ENCODE data around the gene TPRN. TPM values are rescaled to one million over a fixed set of nuclear protein-coding genes. Genes with fewer than 3 reads are reported as not detected.
A peak's percentile ranks its signal among the peaks of the same experiment; 100 is the strongest.

TPRN gene
- total and polyA plus RNA-seq, 9 donors, result 4.6 to 14.6 (median 10.2) TPM

DNA sequence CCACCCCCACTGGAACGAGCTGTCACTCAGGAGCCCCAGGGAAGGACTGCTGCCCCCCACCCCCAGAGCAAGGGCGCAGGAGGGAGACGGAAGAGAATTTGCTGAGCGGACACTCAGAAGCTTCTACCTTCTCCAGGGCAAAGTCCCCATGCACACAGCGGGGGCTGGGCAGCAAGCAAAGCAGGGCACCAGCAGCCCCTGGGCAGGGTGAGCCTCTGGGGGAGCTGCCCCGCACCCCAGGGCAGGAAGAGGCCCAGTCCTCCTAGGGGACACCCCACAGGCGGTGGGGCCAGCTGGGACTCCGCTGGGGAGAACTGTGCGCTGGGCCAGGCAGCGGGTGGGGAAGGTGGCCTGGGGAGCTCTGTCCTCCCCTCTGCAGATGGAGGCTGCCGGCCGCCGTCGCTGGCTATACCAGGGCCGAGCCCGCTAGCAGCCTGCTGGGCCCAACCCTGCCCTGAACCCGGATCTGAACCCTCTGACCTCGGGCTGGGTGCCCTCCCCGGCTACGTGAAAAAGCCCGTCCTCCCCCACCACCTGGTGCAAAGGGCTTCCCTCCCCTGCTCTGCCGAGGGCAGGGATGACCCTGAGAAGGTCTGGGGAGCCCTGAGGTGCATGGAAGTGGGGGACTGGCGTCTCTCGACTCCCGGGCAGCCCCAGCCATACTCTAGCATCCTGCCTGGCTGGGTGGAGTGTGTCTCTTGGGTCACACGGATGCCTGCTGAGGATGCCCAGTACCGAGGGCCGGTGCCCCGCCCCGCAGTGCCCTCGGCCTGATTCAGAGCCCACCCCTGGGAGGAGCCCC, 29.6 kb upstream of the TPRN start:
- Histone ChIP-seq H3K36me3 (ENCODE audit: control insufficient read depth, insufficient read depth, low read length) (no peaks in the 10 kb centered on the region), H3K4me3 (ENCODE audit: low read length) (no peak overlapping the region), H3K9me3 (replicated peaks; ENCODE audit: control insufficient read depth, low read depth, low read length) (no peaks in the 10 kb centered on the region), H3K27me3 (ENCODE audit: control insufficient read depth, insufficient read depth, low read length) (peaks cover 33% of the 10 kb centered on the region), H3K27ac (ENCODE audit: low read length) (no peak overlapping the region), H3K4me1 (ENCODE audit: control insufficient read depth, insufficient read depth, low read length) (peaks cover 28% of the 10 kb centered on the region)
- DNase-seq, result no peak
- 61% methylated on average over 19 of the region's 31 CpGs for WGBS (ENCODE audit: insufficient coverage)

DNA sequence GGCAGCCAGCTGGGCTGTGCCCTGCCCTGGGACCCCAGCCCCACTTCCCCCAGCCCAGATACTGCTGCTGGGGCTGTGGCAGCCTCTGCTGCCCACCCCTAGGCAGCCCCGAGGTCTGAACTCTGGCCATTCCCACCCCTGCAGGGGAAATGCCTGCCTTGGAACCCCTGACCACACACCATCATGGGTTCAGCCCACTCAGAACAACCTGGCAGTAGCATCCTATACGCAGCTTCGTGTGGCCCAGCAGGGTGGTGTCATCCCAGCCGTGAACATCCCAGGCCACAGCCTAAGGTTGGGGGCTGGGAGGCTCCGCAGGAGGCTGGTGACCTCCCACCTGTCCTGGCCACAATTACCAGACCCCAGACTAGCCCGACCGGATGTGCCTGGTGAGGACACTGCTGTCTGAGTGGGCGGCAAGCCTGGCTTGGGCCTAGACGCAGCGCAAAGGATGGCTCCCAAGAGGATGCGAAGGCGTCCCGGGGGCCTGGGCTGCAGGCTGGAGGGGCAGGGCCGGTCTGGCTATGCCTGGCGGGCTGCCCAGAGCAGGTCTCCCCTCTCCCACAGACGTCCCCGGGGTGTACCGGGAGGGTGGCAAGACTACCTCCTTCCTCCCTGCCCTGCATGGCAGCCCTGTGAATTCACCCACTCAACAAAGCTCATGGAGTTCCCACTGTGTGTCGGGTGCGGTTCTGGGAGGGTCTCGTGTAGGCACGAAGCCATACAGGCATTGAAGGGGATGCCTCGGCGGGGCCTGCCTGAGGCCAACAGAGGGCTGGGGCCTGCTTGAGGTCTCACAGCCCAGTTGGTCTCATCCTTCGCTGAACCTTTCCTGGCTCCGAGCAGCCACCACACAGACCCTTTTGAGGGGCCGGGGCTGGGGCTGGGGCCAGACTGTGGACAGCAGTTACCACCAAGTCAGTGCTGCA, 28.7 kb upstream of the TPRN start:
- no peak for DNase-seq
- H3K4me3 ChIP-seq (ENCODE audit: low read length), result no peak overlapping the region
- H3K27ac ChIP-seq (ENCODE audit: low read length), result no peak overlapping the region
- 64% methylated on average over 22 of the region's 27 CpGs for WGBS (ENCODE audit: insufficient coverage)
- no peaks in the 10 kb centered on the region for H3K9me3 ChIP-seq (replicated peaks; ENCODE audit: control insufficient read depth, low read depth, low read length)
- peaks cover 26% of the 10 kb centered on the region for H3K4me1 ChIP-seq (ENCODE audit: control insufficient read depth, insufficient read depth, low read length)
- H3K36me3 ChIP-seq (ENCODE audit: control insufficient read depth, insufficient read depth, low read length), result no peaks in the 10 kb centered on the region
- H3K27me3 ChIP-seq (ENCODE audit: control insufficient read depth, insufficient read depth, low read length), result peaks cover 28% of the 10 kb centered on the region

DNA sequence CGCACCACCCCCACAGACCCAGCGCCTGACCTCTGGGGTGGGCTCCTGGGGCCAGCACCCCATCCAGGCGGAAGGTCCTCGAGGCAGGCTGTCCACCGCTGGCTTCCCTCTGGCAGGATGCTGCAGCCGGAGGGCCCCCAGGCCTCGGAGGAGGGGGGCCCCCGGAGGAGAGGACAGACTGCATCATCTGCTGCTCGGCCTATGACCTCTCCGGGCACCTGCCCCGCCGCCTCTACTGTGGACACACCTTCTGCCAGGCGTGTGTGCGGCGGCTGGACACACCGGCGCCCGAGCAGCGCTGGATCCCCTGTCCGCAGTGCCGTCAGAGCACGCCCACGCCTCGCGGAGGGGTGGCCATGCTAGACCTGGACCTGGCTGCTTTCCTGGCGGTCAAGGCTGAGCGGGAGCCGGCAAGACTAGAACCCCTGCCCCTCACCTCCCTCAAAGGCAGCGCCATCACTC, 28.0 kb upstream of the TPRN start:
- WGBS (ENCODE audit: insufficient coverage), result 70% methylated on average over 29 of the region's 29 CpGs

DNA sequence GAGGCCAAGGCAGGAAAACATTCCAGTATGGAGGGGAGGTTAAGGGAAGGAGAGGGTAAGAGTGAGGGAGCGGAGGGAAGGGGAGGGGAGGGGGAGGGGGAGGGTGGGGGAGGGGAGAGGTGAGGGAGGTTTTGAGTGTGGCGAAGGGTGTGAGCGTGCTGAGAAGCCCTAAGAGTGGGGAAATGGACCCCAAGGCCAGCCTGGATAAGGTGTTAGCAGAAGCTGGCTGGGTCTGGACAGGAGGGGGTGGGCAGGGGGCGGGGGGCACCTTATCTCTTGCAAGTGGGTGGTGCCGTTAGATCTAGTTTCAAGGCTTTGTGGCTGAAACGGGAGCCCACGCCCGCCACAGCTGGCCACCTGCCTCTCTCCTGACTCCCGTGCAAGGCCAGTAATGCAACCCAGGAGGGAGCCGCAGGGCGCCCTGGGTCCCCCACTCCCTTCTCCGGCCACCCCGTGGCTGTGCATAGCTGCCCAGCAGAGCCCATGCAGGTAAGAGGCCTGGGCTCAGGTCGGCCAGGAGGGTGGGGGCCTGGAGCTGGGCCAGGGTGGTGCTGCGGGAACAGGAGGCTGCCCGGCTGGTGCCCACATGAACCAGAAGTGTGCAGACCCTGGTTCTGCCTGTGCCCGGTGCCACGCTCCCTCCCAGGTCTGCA, 27.4 kb upstream of the TPRN start:
- Histone ChIP-seq H3K4me1 (ENCODE audit: control insufficient read depth, insufficient read depth, low read length) (peaks cover 31% of the 10 kb centered on the region), H3K4me3 (ENCODE audit: low read length) (no peak overlapping the region), H3K27ac (ENCODE audit: low read length) (no peak overlapping the region), H3K36me3 (ENCODE audit: control insufficient read depth, insufficient read depth, low read length) (no peaks in the 10 kb centered on the region), H3K27me3 (ENCODE audit: control insufficient read depth, insufficient read depth, low read length) (peaks cover 23% of the 10 kb centered on the region), H3K9me3 (replicated peaks; ENCODE audit: control insufficient read depth, low read depth, low read length) (no peaks in the 10 kb centered on the region)
- DNase-seq, result no peak
- WGBS (ENCODE audit: insufficient coverage), result 45% methylated on average over 14 of the region's 18 CpGs

More for the DNA sequence above, 28.0 kb upstream of the TPRN start:
- Histone ChIP-seq H3K4me1 (ENCODE audit: control insufficient read depth, insufficient read depth, low read length) (peaks cover 29% of the 10 kb centered on the region), H3K9me3 (replicated peaks; ENCODE audit: control insufficient read depth, low read depth, low read length) (no peaks in the 10 kb centered on the region), H3K4me3 (ENCODE audit: low read length) (no peak overlapping the region), H3K27me3 (ENCODE audit: control insufficient read depth, insufficient read depth, low read length) (peaks cover 26% of the 10 kb centered on the region), H3K27ac (ENCODE audit: low read length) (no peak overlapping the region), H3K36me3 (ENCODE audit: control insufficient read depth, insufficient read depth, low read length) (no peaks in the 10 kb centered on the region)
- DNase-seq, result no peak

DNA sequence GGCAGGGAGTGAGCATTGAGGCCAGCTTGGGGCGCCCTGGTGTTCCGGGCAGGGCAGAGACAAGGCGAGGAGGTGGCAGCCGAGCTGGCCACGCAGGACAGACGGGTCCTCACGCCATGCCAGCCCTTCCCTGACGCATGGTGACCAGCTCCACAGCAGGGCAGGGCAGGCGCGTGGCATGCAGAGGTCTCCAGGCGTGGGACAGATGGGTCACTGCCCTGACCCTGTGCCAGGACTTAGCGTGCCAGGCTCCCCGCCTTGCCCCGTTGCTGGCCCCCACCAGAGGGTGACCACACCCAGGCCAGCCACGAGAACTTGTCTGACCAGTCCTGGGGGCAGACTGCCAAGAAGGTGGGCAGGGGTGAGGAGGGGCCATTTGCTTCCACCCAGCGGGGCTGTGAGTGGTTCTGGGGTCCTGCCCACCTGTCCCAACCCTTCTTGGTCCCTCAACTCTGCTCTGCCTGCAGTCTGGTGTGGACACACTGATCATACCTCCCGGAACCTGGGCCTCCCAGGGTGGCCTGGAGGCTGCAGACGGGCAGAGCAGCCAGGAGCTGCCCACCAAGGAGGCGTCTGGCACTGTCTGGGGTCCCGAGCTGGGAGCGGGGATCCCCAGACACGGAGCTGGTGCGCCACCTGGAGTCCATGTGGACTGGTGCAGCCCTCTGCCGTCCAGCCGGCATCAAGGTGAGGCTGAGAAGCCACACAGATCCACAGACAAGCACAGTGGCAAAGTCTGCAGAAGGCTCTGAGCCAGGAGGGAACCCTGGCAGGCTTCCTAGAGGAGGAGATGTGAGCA, 26.7 kb upstream of the TPRN start, which contains the start of gene RNF224:
Gene RNF224 (plus strand): TSS at position 449 of the 799 bp plus-strand sequence. CDS start 834 bp downstream, outside the sequence.
- Histone ChIP-seq H3K27ac (ENCODE audit: low read length) (no peak within 1 kb of the TSS), H3K4me3 (ENCODE audit: low read length) (no peak within 1 kb of the TSS), H3K36me3 (ENCODE audit: control insufficient read depth, insufficient read depth, low read length) (no peaks in the 10 kb centered on the region), H3K4me1 (ENCODE audit: control insufficient read depth, insufficient read depth, low read length) (peaks cover 35% of the 10 kb centered on the region), H3K27me3 (ENCODE audit: control insufficient read depth, insufficient read depth, low read length) (peaks cover 18% of the 10 kb centered on the region), H3K9me3 (replicated peaks; ENCODE audit: control insufficient read depth, low read depth, low read length) (no peaks in the 10 kb centered on the region)
- 38% methylated on average over 25 of the region's 25 CpGs for WGBS (ENCODE audit: insufficient coverage)
- peak; percentile 68 for DNase-seq

DNA sequence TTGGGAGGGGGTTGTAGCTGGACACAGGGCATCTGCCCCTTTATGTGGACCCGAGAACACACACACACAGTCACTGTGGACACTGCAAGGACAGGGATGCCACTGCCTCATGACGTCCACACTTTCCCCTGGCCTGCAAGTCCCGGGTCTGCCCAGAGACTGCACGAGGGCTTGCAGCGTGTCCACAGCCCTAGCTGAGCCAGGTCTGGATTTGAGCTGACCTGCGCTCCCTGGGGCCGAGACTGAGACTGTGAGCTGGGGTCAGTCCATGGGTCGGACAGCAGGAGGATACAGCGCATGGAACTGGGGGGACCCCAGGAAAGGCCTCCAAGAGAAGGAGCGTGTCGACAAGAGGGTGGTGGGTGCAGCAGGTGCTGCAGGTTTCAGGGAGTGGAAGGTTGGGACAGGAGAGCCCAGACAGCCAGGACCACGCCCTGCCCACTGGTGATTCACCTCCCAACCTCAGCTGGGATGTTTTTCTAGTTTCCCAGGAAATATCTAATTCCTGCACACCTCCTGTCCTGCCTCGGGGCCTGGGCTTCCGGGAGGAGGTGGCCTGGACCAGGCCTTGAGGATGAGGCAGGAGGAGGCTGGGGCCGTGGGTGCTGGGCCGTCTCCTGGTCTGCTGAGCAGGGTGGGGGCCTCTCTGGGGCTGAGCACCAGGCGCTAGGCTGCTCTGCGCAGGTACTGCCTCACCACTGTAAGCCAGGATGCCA, 26.0 kb upstream of the TPRN start:
- Histone ChIP-seq H3K9me3 (replicated peaks; ENCODE audit: control insufficient read depth, low read depth, low read length) (no peaks in the 10 kb centered on the region), H3K27me3 (ENCODE audit: control insufficient read depth, insufficient read depth, low read length) (peaks cover 14% of the 10 kb centered on the region), H3K27ac (ENCODE audit: low read length) (no peak overlapping the region), H3K36me3 (ENCODE audit: control insufficient read depth, insufficient read depth, low read length) (no peaks in the 10 kb centered on the region), H3K4me3 (ENCODE audit: low read length) (no peak overlapping the region), H3K4me1 (ENCODE audit: control insufficient read depth, insufficient read depth, low read length) (peaks cover 35% of the 10 kb centered on the region)
- WGBS (ENCODE audit: insufficient coverage), result 78% methylated on average over 13 of the region's 18 CpGs
- no peak for DNase-seq

DNA sequence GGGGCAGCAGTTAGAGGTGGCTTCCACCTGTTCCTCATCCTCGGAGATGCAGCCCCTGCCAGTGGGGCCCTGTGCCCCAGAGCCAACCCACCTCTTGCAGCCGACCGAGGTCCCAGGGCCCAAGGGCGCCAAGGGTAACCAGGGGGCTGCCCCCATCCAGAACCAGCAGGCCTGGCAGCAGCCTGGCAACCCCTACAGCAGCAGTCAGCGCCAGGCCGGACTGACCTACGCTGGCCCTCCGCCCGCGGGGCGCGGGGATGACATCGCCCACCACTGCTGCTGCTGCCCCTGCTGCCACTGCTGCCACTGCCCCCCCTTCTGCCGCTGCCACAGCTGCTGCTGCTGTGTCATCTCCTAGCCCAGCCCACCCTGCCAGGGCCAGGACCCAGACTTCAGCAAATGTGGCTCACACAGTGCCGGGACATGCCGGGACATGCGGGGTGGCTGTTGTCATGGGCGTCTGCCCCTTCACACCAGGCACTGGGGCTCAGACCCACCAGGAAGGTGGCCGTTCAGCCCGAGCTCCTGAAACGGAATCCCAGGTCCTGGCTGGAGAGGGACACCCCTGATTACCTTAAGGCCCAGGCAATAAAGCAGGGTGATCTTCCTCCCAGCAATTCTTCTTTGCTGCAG, 25.3 kb upstream of the TPRN start:
- 81% methylated on average over 16 of the region's 21 CpGs for WGBS (ENCODE audit: insufficient coverage)
- H3K27me3 ChIP-seq (ENCODE audit: control insufficient read depth, insufficient read depth, low read length), result peaks cover 14% of the 10 kb centered on the region

DNA sequence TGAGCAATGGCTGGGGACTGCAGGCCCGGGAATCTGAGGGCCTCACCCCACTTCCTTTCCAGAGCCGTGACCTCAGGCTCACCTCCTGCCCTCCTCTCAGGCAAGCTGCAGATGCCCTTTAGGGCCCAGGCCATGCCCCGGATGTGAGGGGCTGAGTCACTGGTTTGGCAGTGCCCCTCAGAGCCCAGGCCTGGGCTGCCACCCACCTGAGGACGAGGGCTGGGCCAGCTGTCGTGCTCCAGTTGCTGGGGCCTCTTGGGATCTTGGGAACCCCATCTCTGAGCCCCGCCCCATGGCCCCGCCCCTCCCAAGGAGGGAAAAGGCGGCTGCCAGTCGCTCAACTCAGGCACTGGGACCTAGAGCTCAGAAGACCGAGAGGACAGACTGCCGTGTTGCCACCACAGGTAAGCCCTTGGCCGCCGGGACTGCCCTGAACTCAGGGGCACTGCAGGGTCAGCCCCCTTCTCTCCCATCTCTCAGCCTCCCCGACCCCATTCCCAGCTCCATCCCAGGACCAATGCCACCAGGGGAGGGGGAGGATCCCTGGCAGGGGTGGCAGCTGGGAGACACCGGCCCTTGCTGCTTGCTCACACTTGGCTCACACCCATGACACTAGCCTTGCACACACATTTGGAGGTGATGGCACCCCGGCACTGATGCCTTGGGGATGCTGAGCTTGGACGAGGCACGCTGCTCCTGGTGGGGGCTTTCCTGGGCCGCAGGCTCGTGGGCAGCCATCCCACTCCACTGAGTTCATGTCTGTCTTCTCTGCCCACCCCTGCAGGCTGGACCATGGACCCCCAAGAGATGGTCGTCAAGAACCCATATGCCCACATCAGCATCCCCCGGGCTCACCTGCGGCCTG, 24.5 kb upstream of the TPRN start, which contains the start of gene CYSRT1:
Gene CYSRT1 (plus strand): TSS at position 345 of the 865 bp plus-strand sequence. CDS start 448 bp downstream, at position 793.
- no peak for DNase-seq
- Histone ChIP-seq H3K36me3 (ENCODE audit: control insufficient read depth, insufficient read depth, low read length) (no peaks in the 10 kb centered on the region), H3K4me1 (ENCODE audit: control insufficient read depth, insufficient read depth, low read length) (peaks cover 38% of the 10 kb centered on the region), H3K27ac (ENCODE audit: low read length) (no peak within 1 kb of the TSS), H3K9me3 (replicated peaks; ENCODE audit: control insufficient read depth, low read depth, low read length) (no peaks in the 10 kb centered on the region), H3K4me3 (ENCODE audit: low read length) (peak within 1 kb of the TSS; percentile 89), H3K27me3 (ENCODE audit: control insufficient read depth, insufficient read depth, low read length) (peaks cover 12% of the 10 kb centered on the region)
- 52% methylated on average over 17 of the region's 23 CpGs for WGBS (ENCODE audit: insufficient coverage)

More for the DNA sequence above, 25.3 kb upstream of the TPRN start:
- H3K4me3 ChIP-seq (ENCODE audit: low read length), result no peak overlapping the region
- H3K36me3 ChIP-seq (ENCODE audit: control insufficient read depth, insufficient read depth, low read length), result no peaks in the 10 kb centered on the region
- H3K27ac ChIP-seq (ENCODE audit: low read length), result no peak overlapping the region
- no peak for DNase-seq
- H3K4me1 ChIP-seq (ENCODE audit: control insufficient read depth, insufficient read depth, low read length), result peaks cover 36% of the 10 kb centered on the region
- H3K9me3 ChIP-seq (replicated peaks; ENCODE audit: control insufficient read depth, low read depth, low read length), result no peaks in the 10 kb centered on the region

All from muscle of leg (tissue), 11 donors.